A549 (cell line): ENCODE results near the gene BTBD18. TPM values are rescaled to one million over a fixed set of nuclear protein-coding genes. Genes with fewer than 3 reads are reported as not detected.

Experiments
- ATAC-seq, 2 experiments: fragments of 200-7000 bp in 1 of 2; fragments of >200 bp in 1 of 2; cut with Nextera tagmentation in 1 of 2; cut with Tn5 transposase in 1 of 2; 3 replicates each; pipeline versions ENCODE4 v1.8.0 to v1.9.1; 2018 to 2020; ENCODE audit warnings: mild to moderate bottlenecking in 1 of 2, moderate library complexity in 1 of 2
- CTCF ChIA-PET: fragments of 300-600 bp; sonication (Branson Sonifier 250); formaldehyde crosslinking; extraction: SDS; loops from one replicate; lab custom pipeline; 2021; ENCODE audit warnings: antibody characterized with exemption, inconsistent platforms; lab: Yijun Ruan, JAX
- POLR2A ChIA-PET: fragments of 350-600 bp; formaldehyde crosslinking; extraction: SDS; loops from one replicate; lab custom pipeline; 2021; ENCODE audit warnings: antibody characterized with exemption, inconsistent platforms; lab: Yijun Ruan, JAX
- DNase-seq, 2 experiments: peaks; one replicate each; pipeline versions ENCODE4 v3.0.0 to v3.0.0-alpha.2; 2011 to 2016; ENCODE audit warnings: low read depth in 1 of 2, low spot score in 1 of 2
- FAIRE-seq: peaks from 2 replicates; lab custom pipeline; 2011; peaks lifted over from hg19 to GRCh38; lab: Jason Lieb, UNC
- H3K27ac ChIP-seq, 2 experiments: fragments of >200 bp; sonication (Bioruptor Twin); formaldehyde crosslinking; 3 replicates each; pipeline ENCODE4 v1.5.1; 2016 to 2017
- H3K4me1 ChIP-seq: fragments of >200 bp; sonication (Bioruptor Twin); formaldehyde crosslinking; 3 replicates; pipeline ENCODE4 v1.6.1; 2016
- H3K4me2 ChIP-seq: fragments of >200 bp; sonication (Bioruptor Twin); formaldehyde crosslinking; 3 replicates; pipeline ENCODE4 v1.6.1; 2016
- H3K4me3 ChIP-seq: fragments of >200 bp; sonication (Bioruptor Twin); formaldehyde crosslinking; 3 replicates; pipeline ENCODE4 v1.5.1; 2016
- H3K9me3 ChIP-seq: fragments of >200 bp; sonication (Bioruptor Twin); formaldehyde crosslinking; 3 replicates; pipeline ENCODE4 v1.6.1; 2016
- ATOH8 ChIP-seq: fragments of 250-450 bp; sonication (Bioruptor Pico); IDR thresholded peaks from 2 replicates; pipeline ENCODE4 v1.5.0; 2020; ENCODE audit warnings: low read depth, mild to moderate bottlenecking, moderate library complexity
- CHD2 ChIP-seq: fragments of 150-350 bp; IDR thresholded peaks from 2 replicates; pipeline ENCODE4 v1.6.1; 2014; ENCODE audit warnings: low read length; ENCODE audit not compliant: partially characterized antibody
- CHD4 ChIP-seq: fragments of 200-600 bp; sonication (generic); IDR thresholded peaks from 2 replicates; pipeline ENCODE4 v1.6.1; 2016; ENCODE audit warnings: antibody characterized with exemption, mild to moderate bottlenecking, borderline replicate concordance
- ESRRA ChIP-seq: fragments of 150-350 bp; IDR thresholded peaks from 2 replicates; pipeline ENCODE4 v1.6.1; 2014; ENCODE audit warnings: mild to moderate bottlenecking, low read length, borderline replicate concordance
- FOSL2 ChIP-seq, 2 experiments: fragments of 450-650 bp in 1 of 2; fragments of >200 bp in 1 of 2; sonication (Bioruptor Twin) in 1 of 2; formaldehyde crosslinking; IDR thresholded peaks; 2 replicates each; pipeline versions ENCODE4 v1.5.0 to v1.6.1; 2016 to 2020; ENCODE audit warnings: mild to moderate bottlenecking in 1 of 2, moderate library complexity in 1 of 2
- GATA3 ChIP-seq: IDR thresholded peaks from 2 replicates; pipeline ENCODE4 v1.6.1; 2012; ENCODE audit warnings: borderline replicate concordance
- HES2 ChIP-seq: fragments of >200 bp; sonication (Bioruptor Twin); formaldehyde crosslinking; IDR thresholded peaks from 2 replicates; pipeline ENCODE4 v1.6.1; 2016
- HEYL ChIP-seq: fragments of 250-450 bp; sonication (Bioruptor Pico); IDR thresholded peaks from 2 replicates; pipeline ENCODE4 v1.8.0; 2021; ENCODE audit warnings: mild to moderate bottlenecking, moderate library complexity
- HOXA7 ChIP-seq: fragments of 250-450 bp; sonication (Bioruptor Pico); IDR thresholded peaks from 2 replicates; pipeline ENCODE4 v1.5.0; 2020; ENCODE audit warnings: mild to moderate bottlenecking, moderate library complexity
- HOXB5 ChIP-seq: fragments of 250-450 bp; sonication (Bioruptor Pico); IDR thresholded peaks from 2 replicates; pipeline ENCODE4 v1.5.0; 2020; ENCODE audit warnings: mild to moderate bottlenecking, moderate library complexity
- JUNB ChIP-seq: fragments of >200 bp; sonication (Bioruptor Twin); formaldehyde crosslinking; IDR thresholded peaks from 2 replicates; pipeline ENCODE4 v1.6.1; 2016
- KDM5A ChIP-seq: fragments of 200-600 bp; sonication (generic); IDR thresholded peaks from 2 replicates; pipeline ENCODE4 v1.6.1; 2016; ENCODE audit warnings: antibody characterized with exemption, mild to moderate bottlenecking
- MAFK ChIP-seq: fragments of 450-650 bp; IDR thresholded peaks from 2 replicates; pipeline ENCODE4 v1.6.1; 2014; ENCODE audit not compliant: partially characterized antibody
- MYC ChIP-seq: IDR thresholded peaks from 2 replicates; pipeline ENCODE4 v1.6.1; 2012; ENCODE audit warnings: mild to moderate bottlenecking, inconsistent platforms, low read length, improper control_type of control experiment, borderline replicate concordance
- POLR2AphosphoS2 ChIP-seq: conservative IDR thresholded peaks from 2 replicates; pipeline ENCODE4 v1.6.1; 2012; ENCODE audit warnings: low read length, improper control_type of control experiment, inconsistent platforms
- RCOR1 ChIP-seq: fragments of 150-350 bp; IDR thresholded peaks from 2 replicates; pipeline ENCODE4 v1.6.1; 2014; ENCODE audit warnings: antibody characterized with exemption, low read length, low read depth
- RFX5 ChIP-seq: fragments of 450-650 bp; IDR thresholded peaks from 2 replicates; pipeline ENCODE4 v1.7.1; 2014; ENCODE audit warnings: antibody characterized with exemption, mild to moderate bottlenecking, moderate library complexity
- RNF2 ChIP-seq: fragments of 200-600 bp; sonication (generic); IDR thresholded peaks from 2 replicates; pipeline ENCODE4 v1.6.1; 2016; ENCODE audit warnings: low read depth, mild to moderate bottlenecking, antibody characterized with exemption, moderate library complexity, borderline replicate concordance
- SREBF2 ChIP-seq: fragments of 450-650 bp; IDR thresholded peaks from 2 replicates; pipeline ENCODE4 v1.6.1; 2014; ENCODE audit warnings: mild to moderate bottlenecking, moderate library complexity
- TFCP2L1 ChIP-seq: fragments of 250-450 bp; sonication (Bioruptor Pico); IDR thresholded peaks from 2 replicates; pipeline ENCODE4 v1.5.0; 2021; ENCODE audit warnings: mild to moderate bottlenecking
- TP53 ChIP-seq: fragments of 250-450 bp; sonication (Bioruptor Pico); IDR thresholded peaks from 2 replicates; pipeline ENCODE4 v1.5.0; 2021; ENCODE audit warnings: mild to moderate bottlenecking, moderate library complexity
- ZC3H11A ChIP-seq: fragments of 450-650 bp; IDR thresholded peaks from 2 replicates; pipeline ENCODE4 v1.6.1; 2014; ENCODE audit warnings: antibody characterized with exemption, mild to moderate bottlenecking
- ZFP36 ChIP-seq: fragments of 450-650 bp; IDR thresholded peaks from 2 replicates; pipeline ENCODE4 v1.6.1; 2014; ENCODE audit warnings: borderline replicate concordance; ENCODE audit not compliant: partially characterized antibody
- ZNF302 ChIP-seq: fragments of 250-450 bp; sonication (Bioruptor Pico); IDR thresholded peaks from 2 replicates; pipeline ENCODE4 v1.9.0; 2021; ENCODE audit warnings: inconsistent platforms, mild to moderate bottlenecking, moderate library complexity
- WGBS: methylation state at CpG from one replicate; pipeline ENCODE4 v1.1.6; 2017; ENCODE audit errors: missing lambda C conversion rate; 5-methylcytosine and 5-hydroxymethylcytosine counted together
- polyA plus RNA-seq, 4 experiments: library from polyadenylated mRNA; depleted of rRNA in 3 of 4; stranded (reverse); fragments of >200 nt; fragmentation: RNase III in 1 of 4; extraction: RNeasy Plus Mini Kit Qiagen cat#74134 plus additional on column Dnase treatment in 1 of 4; gene quantifications; 2 replicates in 3 of 4; 3 replicates in 1 of 4; pipeline ENCODE4 v1.2.3, GENCODE V29; 2011 to 2017
- TF ChIP-seq, protein P1 (sequence below): fragments of 150-350 bp; IDR thresholded peaks from 2 replicates; pipeline ENCODE4 v1.6.1; 2014; ENCODE audit warnings: low read depth, mild to moderate bottlenecking, low read length
- TF ChIP-seq, protein P2 (sequence below): fragments of >200 bp; sonication (Bioruptor Twin); formaldehyde crosslinking; IDR thresholded peaks from 3 replicates; pipeline ENCODE4 v1.6.1; 2016
- TF ChIP-seq, protein P3 (sequence below): fragments of 200-600 bp; sonication (generic); IDR thresholded peaks from 2 replicates; pipeline ENCODE4 v1.6.1; 2016; ENCODE audit warnings: antibody characterized with exemption, mild to moderate bottlenecking, moderate library complexity

Gene BTBD18
- polyA plus RNA-seq, 2 of the 4 experiments (the other 2 are of a cell fraction) = not detected

DNA sequence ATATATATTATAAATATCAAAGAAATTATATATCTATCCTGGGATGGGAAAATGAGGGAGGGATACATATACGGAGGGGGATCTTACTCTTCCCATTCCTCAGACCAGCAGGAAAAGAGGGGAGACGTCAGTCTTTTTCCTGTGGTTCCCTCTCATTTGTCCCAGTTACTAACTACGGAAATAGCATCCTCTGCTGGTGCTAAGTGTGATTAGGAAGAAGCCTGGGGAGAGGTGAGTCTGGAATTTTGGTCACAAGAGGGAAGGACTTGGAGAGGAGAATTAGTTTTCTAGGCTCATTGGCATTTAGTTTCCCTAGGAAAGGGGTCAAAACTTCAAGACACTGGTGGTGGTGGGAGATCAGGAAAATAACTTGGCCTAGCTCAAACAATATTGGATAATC is 51.2 kb downstream of the BTBD18 start:
- WGBS = 87% methylated on average over 3 of the region's 3 CpGs
- CTCF ChIA-PET = no interaction called here
- no peak for FAIRE-seq
- Histone ChIP-seq H3K9me3 (no peaks in the 10 kb centered on the region), H3K4me2 (no peak overlapping the region), H3K4me1 (no peaks in the 10 kb centered on the region), H3K27ac (no peak overlapping the region), H3K4me3 (no peak overlapping the region)
- no peak for ATAC-seq
- TF ChIP-seq SREBF2 (no peak), ZC3H11A (no peak), HES2 (no peak), RNF2 (no peak), FOSL2 (IDR thresholded peaks at IDR 0.05) (no peak), FOSL2 (CRISPR knock-in tag; IDR thresholded peaks at IDR 0.05) (no peak), TFCP2L1 (no peak), KDM5A (no peak), POLR2AphosphoS2 (no peak)
- POLR2A ChIA-PET = no interaction called here
- DNase-seq = no peak

DNA sequence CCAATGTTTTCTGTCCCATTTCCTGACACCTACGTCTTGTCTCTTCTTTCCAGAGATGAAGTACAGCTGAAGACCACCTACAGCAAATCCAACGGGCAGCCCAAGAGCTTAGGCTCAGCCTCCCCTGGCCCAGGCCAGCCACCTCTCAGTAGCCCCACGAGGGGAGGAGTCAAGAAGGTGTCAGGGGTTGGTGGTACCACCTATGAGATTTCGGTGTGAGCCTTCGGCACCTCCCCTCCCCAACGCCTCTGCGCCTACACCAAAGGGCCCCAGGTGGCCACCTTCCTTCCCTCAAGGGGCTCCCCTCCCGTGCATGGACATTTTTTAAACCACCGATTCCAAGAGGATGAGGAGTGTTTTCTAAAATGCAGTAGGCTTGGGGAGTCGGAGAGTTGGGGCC is 51.8 kb downstream of the BTBD18 start:
- Histone ChIP-seq H3K27ac (no peak overlapping the region), H3K4me1 (no peaks in the 10 kb centered on the region), H3K4me3 (no peak overlapping the region), H3K4me2 (no peak overlapping the region), H3K9me3 (no peaks in the 10 kb centered on the region)
- TF ChIP-seq ATOH8 (no peak), KDM5A (no peak), HEYL (no peak), ZNF302 (no peak), TP53 (no peak), CHD4 (no peak), MAFK (no peak), HOXA7 (CRISPR knock-in tag) (no peak), JUNB (no peak), ESRRA (no peak)
- TF ChIP-seq, protein P1, sequence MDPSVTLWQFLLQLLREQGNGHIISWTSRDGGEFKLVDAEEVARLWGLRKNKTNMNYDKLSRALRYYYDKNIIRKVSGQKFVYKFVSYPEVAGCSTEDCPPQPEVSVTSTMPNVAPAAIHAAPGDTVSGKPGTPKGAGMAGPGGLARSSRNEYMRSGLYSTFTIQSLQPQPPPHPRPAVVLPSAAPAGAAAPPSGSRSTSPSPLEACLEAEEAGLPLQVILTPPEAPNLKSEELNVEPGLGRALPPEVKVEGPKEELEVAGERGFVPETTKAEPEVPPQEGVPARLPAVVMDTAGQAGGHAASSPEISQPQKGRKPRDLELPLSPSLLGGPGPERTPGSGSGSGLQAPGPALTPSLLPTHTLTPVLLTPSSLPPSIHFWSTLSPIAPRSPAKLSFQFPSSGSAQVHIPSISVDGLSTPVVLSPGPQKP = no peak
- TF ChIP-seq, protein P2, sequence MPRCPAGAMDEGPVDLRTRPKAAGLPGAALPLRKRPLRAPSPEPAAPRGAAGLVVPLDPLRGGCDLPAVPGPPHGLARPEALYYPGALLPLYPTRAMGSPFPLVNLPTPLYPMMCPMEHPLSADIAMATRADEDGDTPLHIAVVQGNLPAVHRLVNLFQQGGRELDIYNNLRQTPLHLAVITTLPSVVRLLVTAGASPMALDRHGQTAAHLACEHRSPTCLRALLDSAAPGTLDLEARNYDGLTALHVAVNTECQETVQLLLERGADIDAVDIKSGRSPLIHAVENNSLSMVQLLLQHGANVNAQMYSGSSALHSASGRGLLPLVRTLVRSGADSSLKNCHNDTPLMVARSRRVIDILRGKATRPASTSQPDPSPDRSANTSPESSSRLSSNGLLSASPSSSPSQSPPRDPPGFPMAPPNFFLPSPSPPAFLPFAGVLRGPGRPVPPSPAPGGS = no peak
- WGBS = 91% methylated on average over 10 of the region's 10 CpGs
- FAIRE-seq (no peak), ATAC-seq (no peak; a peak in 1 of 6 replicates), DNase-seq (no peak)
- ChIA-PET CTCF (interaction anchor here (1.2 to 1.9 kb wide), 2 partner anchors 10 to 132 kb away, joined by 3 to 8 read pairs; partner anchors contain the start of gene UBE2L6), POLR2A (no interaction called here)

GRCh38 chr11:57698843-57699365 is 52.7 kb downstream of the BTBD18 start:
- no peaks in the 10 kb centered on the region for H3K9me3 ChIP-seq
- DNase-seq = no peak
- POLR2A ChIA-PET = interaction anchor here (0.6 kb wide), 1 partner anchor 13 kb away, joined by 3 read pairs; the partner anchor contains the start of genes MED19 and TMX2
- no peaks in the 10 kb centered on the region for H3K4me1 ChIP-seq
- H3K4me2 ChIP-seq = no peak overlapping the region
- no peak overlapping the region for H3K4me3 ChIP-seq
- ATAC-seq = peak in 1 of 2 experiments; percentile 38; a peak in 3 of 6 replicates
- CTCF ChIA-PET = interaction anchor here (0.6 to 1.9 kb wide), 5 partner anchors 7 to 131 kb away, joined by 3 to 8 read pairs (median 3); partner anchors contain the start of genes MED19, TMX2 and UBE2L6
- WGBS = 93% methylated on average over 16 of the region's 18 CpGs
- FAIRE-seq = no peak
- no peak overlapping the region for H3K27ac ChIP-seq
- TF ChIP-seq CHD2 (no peak), RFX5 (no peak), MYC (no peak), KDM5A (no peak), HOXB5 (no peak), ZFP36 (no peak), RCOR1 (no peak), GATA3 (no peak)
- TF ChIP-seq, protein P3, sequence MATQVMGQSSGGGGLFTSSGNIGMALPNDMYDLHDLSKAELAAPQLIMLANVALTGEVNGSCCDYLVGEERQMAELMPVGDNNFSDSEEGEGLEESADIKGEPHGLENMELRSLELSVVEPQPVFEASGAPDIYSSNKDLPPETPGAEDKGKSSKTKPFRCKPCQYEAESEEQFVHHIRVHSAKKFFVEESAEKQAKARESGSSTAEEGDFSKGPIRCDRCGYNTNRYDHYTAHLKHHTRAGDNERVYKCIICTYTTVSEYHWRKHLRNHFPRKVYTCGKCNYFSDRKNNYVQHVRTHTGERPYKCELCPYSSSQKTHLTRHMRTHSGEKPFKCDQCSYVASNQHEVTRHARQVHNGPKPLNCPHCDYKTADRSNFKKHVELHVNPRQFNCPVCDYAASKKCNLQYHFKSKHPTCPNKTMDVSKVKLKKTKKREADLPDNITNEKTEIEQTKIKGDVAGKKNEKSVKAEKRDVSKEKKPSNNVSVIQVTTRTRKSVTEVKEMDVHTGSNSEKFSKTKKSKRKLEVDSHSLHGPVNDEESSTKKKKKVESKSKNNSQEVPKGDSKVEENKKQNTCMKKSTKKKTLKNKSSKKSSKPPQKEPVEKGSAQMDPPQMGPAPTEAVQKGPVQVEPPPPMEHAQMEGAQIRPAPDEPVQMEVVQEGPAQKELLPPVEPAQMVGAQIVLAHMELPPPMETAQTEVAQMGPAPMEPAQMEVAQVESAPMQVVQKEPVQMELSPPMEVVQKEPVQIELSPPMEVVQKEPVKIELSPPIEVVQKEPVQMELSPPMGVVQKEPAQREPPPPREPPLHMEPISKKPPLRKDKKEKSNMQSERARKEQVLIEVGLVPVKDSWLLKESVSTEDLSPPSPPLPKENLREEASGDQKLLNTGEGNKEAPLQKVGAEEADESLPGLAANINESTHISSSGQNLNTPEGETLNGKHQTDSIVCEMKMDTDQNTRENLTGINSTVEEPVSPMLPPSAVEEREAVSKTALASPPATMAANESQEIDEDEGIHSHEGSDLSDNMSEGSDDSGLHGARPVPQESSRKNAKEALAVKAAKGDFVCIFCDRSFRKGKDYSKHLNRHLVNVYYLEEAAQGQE = no peak
